Stimulated activated CD4-positive, alpha-beta T cell treated with anti-CD3 and anti-CD28 coated beads, Interleukin-12 subunit alpha, Interleukin-12 subunit beta, amount 100 ng/mL, for 4 hours (primary cell): Measurements from ENCODE around the gene METTL26.
"Not testable (repeated sequence)": the region's sequence is repeated elsewhere in the genome, so short reads cannot be mapped to it uniquely, and the experiment has no call there.

Experiments
- DNase-seq: peaks from one replicate; pipeline ENCODE4 v3.0.0-alpha.2; 2020

METTL26 gene

DNA sequence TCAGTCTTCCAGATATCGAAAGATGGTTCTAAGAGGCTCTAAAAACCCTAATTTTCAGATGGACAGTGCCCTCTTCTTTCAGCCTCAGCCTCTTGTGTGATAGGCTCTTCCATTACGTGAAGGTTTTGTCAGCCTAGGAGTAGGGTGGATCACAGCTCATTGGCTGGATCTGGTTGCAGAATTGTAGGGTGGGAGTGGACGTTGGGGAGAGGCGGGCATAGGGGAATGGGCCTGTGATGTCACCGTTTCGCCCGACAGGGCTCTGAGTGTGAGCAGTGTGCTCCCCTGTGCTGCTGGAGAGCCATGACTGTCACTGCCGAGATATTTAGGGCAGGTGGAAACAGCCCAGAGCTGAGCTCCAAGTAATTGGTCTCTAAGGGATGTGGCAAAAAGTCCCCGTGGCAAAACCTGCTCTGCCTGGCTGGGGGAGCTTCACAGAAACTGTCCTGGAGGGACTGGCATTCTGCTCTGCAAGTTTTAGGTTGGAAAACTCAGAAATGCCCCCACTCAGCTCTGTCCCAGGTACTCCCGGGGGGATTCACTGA is 11.5 kb downstream of the METTL26 start:
- DNase-seq, result no peak

DNA sequence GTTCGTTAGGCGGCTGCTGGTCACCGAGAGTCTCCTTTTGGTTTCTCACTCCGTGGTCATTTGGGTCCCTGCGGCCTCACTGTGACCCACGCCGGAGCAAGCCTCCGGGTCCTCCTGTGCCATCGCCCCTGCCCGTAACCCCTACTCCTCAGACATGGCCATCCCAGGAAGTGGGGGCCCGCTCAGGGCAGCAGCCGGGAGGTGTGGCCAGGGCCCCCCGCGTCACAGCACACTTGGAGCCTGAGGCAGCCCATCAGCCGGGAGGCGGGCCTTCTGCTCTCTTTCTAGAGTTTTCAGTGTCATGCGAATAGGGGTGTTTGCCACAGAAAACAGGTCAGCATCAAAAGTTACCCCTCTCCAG is 13.2 kb downstream of the METTL26 start:
- DNase-seq, result no peak

DNA sequence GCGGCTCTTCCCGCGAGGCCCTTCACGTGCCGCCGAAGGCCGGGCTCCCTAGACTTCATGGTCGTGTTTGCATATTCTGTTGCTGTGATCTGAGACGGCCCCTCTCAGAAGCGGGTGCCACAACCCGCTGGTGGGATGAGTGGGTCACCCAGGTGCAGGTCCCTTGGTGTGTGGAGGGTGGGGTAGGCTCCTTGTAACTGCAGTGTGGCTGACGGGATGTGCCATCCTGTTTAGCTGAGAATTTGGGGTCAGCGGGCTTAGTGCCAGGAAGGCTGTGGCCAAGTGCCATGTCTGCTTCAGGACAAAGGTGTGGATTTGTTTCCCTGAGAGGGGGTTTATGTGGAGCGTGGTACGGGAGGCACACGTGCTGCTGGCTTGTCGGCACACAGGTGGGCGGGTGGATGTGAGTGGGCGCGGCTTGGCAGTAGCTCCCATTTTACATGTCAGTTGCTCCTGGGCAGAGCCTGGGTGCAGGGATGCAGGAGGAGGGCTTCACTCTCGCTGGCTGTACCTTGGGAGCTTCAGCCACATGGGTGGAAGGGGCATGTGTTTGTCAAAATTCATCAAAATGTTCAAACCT is 14.5 kb downstream of the METTL26 start:
- DNase-seq, result no peak

DNA sequence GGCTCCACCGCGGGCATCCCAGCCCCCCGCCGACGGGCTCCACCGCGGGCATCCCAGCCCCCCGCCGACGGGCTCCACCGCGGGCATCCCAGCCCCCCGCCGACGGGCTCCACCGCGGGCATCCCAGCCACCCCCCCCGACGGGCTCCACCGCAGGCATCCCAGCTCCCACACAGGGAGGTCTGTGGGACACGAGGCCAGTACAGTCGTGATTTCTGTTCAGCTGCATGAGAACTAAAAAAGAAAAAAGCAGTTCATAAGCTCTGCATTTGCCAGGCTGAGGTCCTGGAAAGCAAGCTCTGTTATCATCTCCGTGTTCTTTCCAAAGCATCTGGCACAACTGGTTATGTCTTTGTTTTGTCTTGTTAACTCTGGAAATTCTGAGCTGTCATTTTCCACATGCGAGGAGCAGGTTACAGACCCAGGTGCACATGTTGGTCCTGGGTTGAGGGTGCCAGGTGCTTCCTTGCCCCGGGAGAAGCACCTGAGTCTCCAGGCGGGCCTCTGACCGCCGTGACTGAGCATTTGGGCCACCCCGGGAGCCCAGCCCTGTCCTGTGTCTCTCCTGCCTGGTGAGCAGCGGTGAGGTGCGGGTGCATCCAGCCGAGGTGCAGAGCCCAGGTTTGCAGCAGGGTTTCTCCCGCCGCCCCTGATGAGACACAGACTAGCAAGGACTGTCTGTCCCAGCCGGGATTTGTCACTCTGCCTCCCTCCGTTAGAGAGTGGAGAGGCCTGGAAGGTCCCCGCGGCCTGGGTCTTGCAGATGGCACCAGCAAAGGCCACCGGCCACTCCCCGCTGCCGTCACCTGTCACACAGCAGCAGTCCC is 15.2 kb downstream of the METTL26 start:
- no peak for DNase-seq

DNA sequence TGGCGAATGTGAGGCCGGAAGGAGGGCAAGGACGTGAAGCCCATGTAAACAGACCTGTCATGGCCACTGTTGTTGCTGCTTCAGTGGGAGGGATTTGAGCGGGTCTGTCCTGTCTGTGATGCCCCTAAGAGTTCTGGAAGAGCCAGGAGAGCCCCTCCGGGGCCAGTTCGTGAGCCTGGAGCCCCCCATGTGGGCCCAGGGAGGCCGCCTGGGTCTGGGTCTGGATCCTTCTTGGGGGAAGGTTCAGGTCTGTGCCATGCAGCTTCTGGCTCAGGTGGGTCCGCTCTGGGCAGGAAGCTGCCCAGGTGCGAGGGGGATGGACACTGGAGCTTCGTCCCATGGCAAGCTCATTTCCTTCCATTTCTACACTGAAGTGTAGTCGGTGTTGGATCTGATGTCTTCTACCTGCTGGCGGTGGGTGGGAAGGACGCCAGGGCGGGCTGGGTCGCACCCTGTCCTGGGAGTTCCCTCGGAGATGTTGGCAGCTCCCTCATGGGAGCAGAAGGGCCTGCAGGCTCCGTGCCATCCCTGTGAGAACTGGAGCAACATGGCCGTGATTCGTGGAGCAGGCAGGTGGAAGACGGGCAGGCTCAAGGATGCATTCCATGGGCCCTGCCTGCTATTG is 16.5 kb downstream of the METTL26 start:
- DNase-seq, result no peak

DNA sequence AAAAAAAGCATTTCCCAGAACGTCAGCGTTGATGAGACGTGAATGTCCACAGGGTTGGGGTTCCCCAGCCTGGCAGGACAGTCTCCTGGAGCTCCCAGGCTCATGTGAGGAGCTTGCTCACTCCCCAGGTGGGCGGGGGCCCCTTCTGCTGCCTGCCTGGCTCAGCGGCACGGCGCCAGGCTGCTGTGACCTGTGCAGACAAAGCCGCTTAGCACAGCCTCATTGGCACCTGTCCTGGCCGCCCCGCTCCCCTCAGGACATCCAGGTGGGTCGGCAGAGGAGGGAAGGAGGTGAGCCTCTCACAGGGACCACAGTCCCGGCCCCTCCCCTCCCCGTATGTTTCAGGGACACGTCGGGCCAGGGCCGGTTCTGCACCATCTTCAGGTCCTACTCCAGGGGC is 18.2 kb downstream of the METTL26 start:
- DNase-seq, result no peak

DNA sequence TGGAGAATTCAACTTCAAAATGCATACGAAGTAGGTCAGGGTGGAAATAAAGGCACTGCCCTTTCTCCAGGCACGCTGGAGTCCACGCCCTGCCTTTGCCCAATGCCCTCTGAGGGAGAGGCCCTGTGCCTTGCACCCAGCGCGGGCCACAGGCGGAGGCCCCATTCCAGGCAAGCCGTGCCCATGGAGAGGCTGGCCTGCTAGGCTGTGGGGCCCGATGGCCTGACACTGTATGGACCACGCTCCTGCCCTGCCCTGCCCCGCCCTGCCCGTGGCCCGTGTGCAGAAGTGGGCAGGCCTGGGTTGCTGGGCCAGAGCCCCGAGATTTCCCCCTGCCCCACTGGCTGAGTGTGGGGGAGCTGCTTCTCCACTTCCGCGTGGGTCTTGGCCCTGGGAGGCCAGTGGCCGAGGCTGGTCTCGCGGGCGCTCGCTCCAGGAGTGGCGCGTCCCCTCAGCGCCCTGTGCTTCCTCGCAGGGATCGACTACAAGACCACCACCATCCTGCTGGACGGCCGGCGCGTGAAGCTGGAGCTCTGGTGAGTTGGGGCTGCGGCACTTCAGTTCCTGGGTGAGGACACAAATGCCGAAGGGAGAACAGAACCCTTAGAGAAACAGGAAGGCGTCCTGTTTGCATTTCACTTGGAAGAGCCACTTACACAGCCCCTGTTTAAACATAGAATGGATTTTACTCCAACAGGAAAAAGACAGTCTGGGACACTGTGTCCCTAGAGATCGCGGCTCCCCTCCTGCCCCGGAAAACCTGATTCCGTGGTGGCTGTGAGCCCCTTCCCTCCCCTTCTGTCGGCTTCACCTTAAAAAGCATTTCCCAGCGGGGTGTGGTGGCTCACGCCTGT is 19.1 kb downstream of the METTL26 start:
- DNase-seq, result no peak

DNA sequence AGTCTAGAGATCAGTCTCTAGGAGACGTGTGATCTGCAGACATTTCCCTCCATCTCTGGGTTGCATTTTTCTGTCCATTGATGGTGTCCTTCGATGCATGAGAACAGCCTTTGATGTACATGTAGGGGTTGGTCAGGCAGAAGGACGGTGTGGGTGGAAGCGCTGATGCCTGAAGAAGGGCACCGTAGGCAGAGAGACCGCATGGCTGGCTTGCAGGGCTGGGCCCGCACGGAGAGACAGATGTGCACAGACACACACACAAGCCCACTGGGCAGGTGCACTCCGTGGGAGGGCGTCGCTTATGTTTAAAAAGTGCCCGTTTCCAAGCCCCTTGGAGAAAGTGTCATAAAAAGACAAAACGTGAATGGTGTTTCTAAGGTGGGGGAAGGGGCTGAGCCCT is 21.0 kb downstream of the METTL26 start:
- DNase-seq, result no peak

DNA sequence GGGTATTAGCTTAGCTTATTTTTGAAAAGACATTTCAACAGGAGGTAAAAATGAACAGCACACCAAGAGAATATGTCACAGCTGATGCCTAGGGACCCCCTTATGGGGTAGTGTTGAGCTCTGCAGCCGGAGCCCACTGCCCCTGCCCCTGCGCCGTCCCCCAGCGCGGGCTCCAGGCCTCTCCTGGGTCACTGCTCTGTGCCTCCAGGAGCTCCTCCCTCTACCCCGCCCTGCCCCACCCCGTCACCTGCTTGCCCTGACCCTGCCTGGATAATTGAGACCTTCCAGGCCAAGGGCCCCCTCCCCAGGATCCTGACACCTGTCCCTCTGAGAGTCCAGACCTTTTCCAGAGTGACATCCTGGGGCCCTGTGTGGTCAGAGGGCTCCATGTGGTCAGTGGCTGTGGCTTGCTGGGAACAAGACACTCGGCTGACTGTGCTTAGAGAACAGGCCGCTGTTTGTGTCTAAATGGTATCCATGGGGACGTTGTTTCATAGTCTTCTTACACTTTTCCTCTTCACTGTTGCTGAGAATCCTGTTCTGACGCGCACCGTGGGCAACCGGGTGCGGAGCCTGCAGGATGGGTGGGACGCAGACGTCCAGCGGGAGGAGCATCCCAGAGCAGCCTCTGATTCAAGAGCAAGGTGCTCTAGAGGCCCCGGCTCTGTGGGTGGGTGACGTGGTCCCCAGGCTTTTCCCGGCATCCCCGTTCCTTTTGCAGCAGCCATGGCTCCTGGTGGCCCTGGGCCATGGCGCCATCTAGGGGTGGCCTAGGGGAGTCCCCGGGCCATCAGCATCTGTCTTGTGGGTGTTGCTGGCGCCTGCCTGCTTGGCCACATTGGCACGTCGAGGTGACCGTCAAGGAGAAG is 25.4 kb downstream of the METTL26 start:
- DNase-seq, result peak; percentile 56

DNA sequence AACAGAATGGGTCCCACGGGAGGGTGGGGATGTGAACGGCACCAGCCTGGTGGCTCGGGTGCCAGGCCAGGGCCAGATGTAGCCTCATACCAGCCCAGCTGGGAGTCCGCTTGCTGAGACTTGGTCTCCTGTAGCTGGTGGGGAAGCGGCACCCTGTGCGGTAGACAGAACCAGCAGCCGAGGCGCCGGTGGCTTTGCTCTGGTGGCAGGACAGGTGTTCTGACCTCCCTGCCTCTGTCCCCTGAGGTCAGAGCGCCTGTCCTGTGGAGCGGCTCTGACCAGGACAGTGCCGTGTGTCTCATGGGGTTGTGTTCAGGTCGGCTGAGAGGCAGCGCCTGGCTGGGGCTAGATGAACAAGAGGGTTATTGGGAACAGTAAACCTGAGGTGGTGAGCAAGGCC is 26.1 kb downstream of the METTL26 start:
- no peak for DNase-seq

DNA sequence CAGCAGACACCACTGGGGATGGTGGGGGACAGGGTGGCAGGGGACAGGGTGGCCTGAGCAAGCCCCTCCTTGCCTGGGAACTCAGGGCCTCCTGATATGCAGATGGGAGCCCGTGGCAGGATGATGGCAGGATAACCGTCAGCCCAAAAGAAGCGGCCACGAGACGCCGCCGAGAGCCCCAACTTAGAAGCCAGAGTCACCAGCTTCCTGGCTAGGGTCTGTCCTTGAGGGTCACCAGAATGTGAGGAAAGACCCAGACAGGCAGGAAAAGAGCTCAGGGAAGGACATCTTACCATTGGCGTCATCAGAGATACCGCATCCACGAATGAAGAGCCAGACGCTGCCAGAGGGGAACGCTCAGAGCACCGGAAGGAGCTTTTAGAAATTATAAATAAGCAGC is 26.8 kb downstream of the METTL26 start:
- DNase-seq, result no peak

DNA sequence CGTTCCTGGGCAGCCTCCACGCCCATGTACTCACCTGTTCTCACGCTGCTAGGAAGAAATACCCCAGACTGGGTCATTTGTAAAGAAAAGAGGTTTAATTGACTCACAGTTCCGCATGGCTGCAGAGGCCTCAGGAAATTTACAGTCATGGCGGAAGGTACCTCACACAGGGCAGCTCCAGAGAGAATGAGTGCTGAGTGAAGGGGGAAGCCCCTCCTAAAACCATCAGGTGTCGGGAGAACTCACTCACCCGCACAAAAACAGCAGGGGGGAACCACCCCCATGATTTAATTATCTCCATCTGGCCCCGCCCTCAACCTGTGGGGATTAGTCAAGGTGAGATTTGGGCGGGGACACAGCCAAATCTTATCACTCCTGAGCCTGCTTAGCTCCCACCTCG is 28.1 kb downstream of the METTL26 start:
- peak; percentile 27 for DNase-seq

DNA sequence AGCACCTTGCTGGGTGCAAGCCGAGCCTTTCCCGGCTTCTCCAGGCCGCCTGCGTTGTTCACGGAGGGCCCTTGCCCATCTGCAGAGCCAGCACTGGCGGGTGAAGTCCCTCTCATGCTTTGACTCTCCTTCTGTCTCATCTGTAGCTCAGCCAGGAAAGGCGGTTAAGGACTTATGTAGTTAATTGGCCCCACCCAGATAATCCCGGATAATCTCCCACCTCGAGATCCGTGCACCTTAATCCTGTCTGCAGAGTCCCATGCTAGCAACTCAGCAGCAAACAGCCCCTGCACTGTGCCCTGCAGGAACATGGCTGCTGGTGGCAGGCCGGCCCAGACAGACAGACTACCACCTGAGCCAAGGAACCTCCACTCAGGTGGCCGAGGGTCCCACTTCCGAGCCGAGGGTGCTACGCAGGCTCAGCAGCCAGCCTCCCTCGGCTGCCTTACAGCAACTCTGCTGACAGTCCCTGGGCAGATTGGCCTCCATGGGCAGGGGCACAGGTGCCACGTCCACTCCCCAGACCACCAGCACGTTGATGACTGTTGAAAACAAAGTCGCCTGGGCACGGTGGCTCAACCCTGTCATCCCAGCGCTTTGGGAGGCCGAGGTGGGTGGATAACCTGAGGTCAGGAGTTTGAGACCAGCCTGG is 29.3 kb downstream of the METTL26 start:
- no peak for DNase-seq

DNA sequence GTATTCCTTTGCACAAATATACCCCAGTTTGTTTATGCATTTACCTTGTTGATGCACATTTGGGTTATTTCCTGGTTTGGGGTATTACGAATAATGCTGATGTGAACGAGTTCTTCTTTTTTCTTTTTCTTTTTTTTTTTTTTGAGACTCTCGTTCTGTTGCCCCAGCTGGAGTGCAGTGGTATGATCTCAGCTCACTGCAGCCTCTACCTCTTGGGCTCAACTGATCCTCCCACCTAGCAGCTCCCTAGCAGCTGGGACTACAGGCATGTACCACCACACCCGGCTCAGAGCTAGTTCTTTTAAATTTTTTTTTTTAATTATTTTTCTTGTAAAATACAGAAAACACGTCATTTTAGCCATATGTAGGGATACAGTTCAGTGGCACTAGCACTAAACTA is 32.2 kb downstream of the METTL26 start:
- no peak for DNase-seq

DNA sequence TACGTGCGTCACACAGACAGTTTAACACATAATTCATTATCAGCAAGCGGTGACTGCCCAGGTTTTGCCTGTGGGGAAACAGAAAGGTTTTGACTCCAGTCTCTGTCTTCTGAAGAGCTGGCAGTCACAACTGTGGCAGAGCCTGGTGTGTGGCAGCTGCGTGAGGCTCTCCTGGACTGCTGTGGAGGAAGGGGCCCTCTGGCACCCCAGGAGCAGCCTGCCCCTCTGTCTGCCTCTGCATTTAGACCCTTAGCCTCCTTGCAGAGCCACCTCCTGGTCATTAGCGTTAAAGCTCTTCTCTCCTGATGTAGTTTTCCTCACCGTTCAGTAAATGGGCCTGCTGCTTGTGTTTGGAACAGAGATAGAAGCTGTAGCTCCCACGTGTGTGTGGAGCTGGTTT is 35.3 kb downstream of the METTL26 start:
- no peak for DNase-seq

DNA sequence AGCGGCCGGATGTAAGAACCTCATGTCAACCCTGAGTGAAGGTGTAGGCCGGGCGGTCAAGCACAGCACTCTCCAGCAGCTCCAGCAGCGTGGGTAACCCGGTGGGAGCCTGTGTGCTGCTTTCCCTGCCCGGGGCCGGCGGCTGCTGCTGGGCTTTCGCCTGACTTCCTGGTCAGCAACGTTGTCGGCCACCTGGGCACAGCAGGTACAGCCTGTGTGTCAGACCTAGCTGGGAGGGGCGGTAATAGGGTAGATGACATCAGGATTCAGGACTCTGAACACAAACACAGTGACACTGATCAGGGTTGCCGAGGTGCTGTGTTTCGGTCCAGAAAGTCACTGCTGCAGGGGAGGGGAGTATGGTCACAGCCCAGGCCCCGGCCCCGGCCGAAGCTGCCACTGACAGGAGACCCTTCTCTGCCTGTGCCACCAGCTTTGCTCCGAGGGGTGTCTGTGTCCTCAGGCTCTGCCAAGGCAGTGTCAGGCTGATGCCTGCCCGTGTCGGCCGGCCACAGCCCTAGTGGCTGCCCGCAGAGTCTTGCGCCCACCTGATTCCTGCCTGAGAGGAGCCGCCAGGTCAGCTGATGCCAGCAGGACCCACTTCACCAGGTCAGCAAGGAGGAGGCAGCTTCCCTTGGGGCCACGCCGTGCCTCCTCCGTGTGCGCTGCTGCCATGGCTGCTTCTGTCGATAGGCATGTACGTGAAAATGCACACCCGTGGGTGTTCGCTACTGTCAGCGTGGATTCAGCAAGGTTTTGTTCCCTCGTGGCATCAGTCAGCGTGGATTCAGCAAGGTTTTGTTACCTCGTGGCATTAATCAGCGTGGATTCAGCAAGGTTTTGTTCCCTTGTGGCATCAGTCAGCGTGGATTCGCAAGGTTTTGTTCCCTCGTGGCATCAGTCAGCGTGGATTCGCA is 37.0 kb downstream of the METTL26 start:
- no peak for DNase-seq

DNA sequence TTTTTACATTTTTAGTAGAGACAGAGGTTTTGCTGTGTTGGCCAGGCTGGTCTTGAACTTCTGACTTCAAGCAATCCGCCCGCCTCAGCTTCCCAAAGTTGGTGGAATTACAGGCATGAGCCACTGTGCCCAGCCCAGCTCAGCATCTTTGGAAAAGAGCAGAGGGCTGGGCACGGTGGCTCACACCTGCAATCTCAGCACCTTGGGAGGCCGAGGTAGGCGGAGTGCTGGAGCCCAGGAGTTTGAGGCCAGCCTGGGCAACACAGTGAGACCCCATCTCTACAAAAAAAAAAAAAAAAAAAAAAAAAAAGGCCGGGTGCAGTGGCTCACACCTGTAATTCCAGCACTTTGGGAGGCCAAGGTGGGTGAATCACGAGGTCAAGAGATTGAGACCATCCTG is 38.5 kb downstream of the METTL26 start:
- DNase-seq, result not testable (repeated sequence)

DNA sequence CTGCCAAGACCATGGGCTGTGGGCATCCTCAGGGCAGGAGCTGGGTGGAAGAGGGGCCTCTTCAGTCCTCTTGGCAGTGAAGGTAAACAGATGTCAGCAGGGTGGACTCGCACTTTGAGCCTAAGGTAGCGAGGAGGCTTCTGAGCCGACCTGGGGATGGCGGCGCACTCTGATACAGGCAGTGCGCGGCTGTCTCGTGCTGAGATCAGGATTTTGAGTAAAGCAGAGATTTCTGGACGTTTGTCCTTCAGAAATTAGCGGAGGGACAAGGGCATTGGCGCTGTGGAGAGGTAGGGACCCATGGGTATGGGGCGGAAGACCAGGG is 39.4 kb downstream of the METTL26 start:
- no peak for DNase-seq

DNA sequence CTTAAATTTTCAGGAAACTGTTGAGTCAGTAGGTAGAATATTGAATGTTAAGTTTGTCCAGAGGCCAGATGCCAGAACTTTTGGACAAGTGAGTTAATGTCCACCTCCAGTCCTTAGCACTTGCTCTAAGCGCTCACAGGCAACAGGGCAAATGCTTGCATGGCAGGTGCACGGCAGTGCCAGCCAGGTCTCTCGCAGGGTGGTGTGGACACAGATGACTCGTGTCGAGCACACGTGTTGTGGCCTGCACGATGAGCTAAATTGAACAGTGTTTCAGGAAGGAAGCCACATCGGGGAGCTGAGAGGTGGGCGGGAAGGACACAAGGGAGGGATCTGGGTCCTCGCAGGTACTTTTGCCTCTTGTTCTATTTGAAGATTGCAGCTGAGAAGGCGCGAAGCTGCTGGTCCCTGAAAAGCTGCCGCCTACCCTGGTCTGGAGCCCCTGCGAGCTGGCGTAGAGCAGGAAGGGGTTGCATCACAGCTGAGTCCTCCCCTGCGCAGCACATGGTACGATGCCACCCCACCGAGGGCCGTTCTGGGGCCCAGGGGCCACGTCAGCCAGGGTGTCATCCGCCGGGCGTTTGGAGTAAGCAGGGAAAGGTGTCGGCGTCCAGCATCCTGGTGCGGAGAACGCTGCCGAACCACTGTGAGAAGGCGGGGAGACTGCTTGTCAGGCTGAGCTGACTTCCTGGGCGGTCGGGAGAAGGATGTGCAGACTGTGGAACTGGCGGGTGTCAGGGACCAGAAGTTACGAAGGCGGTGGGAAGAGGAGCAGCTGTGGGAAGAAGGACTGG is 40.0 kb downstream of the METTL26 start:
- no peak for DNase-seq

DNA sequence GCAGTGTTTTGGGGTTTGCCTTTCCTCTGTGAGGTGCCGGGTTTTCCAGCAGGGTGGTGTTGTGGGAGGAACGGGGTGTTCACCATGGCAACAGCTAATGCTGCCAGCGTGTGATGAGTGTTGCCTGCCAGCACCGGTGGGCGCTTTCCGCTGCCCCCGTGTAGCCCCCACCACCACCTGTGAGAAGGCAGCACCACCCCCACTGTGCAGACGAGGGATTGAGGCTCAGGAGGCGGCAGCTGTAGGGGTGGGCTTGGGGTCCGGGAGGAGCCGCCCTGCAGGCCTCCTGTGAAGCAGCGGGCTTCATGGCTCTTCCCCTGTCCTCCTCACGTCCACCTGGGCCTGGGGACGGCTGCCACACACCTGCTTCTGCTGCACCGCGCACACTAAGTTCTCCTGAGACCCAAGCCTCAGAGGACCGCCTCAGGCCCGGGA is 41.0 kb downstream of the METTL26 start:
- no peak for DNase-seq
